ENCODE measurements around the gene PRR33. TPM values are rescaled to one million over a fixed set of nuclear protein-coding genes. Genes with fewer than 3 reads are reported as not detected.

The PRR33 gene
- total RNA-seq, 2 donors from 2014 or later, result 0.11 TPM; not detected in 1

GRCh38 chr11:1923201-1923956 lies 31.7 kb upstream of the PRR33 start:
- Mint-ChIP-seq H3K4me3 (no peak overlapping the region), H3K4me1 (peaks cover 11% of the 10 kb centered on the region), H3K27ac (no peak overlapping the region), H3K9me3 (no peaks in the 10 kb centered on the region), H3K36me3 (ENCODE audit: low read depth) (no peaks in the 10 kb centered on the region), H3K27me3 (peaks cover 6% of the 10 kb centered on the region)
- no peak for ATAC-seq (replicated peaks)

- H3K36me3 Mint-ChIP-seq (ENCODE audit: low read depth), result no peaks in the 10 kb centered on the region
- H3K9me3 Mint-ChIP-seq, result no peaks in the 10 kb centered on the region
- no peak overlapping the region for H3K4me3 Mint-ChIP-seq
- ATAC-seq (replicated peaks), result no peak
- peaks cover 11% of the 10 kb centered on the region for H3K4me1 Mint-ChIP-seq
- no peak overlapping the region for H3K27ac Mint-ChIP-seq
- peaks cover 6% of the 10 kb centered on the region for H3K27me3 Mint-ChIP-seq
These were observed 30.9 kb upstream of the PRR33 start for GRCh38 chr11:1922481-1923081.

- Mint-ChIP-seq H3K36me3 (ENCODE audit: low read depth) (no peaks in the 10 kb centered on the region), H3K9me3 (no peaks in the 10 kb centered on the region), H3K4me3 (no peak overlapping the region), H3K27me3 (peaks cover 5% of the 10 kb centered on the region), H3K4me1 (peaks cover 11% of the 10 kb centered on the region), H3K27ac (no peak overlapping the region)
- no peak for ATAC-seq (replicated peaks)
These were observed 30.0 kb upstream of the PRR33 start for GRCh38 chr11:1921574-1922141.

- no peaks in the 10 kb centered on the region for H3K9me3 Mint-ChIP-seq
- no peak overlapping the region for H3K4me3 Mint-ChIP-seq
- H3K27ac Mint-ChIP-seq, result no peak overlapping the region
- no peak for ATAC-seq (replicated peaks)
- peaks cover under 1% of the 10 kb centered on the region for H3K36me3 Mint-ChIP-seq (ENCODE audit: low read depth)
- peaks cover 11% of the 10 kb centered on the region for H3K4me1 Mint-ChIP-seq
- H3K27me3 Mint-ChIP-seq, result peaks cover 3% of the 10 kb centered on the region
These were observed 29.3 kb upstream of the PRR33 start for GRCh38 chr11:1920909-1921573.

- peaks cover 5% of the 10 kb centered on the region for H3K36me3 Mint-ChIP-seq (ENCODE audit: low read depth)
- no peak for ATAC-seq (replicated peaks)
- H3K27ac Mint-ChIP-seq, result peak overlapping the region; percentile 38
- H3K4me1 Mint-ChIP-seq, result peaks cover 18% of the 10 kb centered on the region
- no peak overlapping the region for H3K4me3 Mint-ChIP-seq
- H3K9me3 Mint-ChIP-seq, result no peaks in the 10 kb centered on the region
- H3K27me3 Mint-ChIP-seq, result peaks cover 3% of the 10 kb centered on the region
These were observed 28.6 kb upstream of the PRR33 start for GRCh38 chr11:1920128-1920908.

GRCh38 chr11:1919391-1920127 lies 27.9 kb upstream of the PRR33 start, which contains the start of gene TNNT3:
Gene TNNT3, plus strand, starts transcription at chr11:1919703. Its CDS starts 3,172 bp downstream, at chr11:1922875.
- Mint-ChIP-seq H3K9me3 (no peaks in the 10 kb centered on the region), H3K27ac (peak within 1 kb of the TSS; percentile 81), H3K36me3 (ENCODE audit: low read depth) (peaks cover 5% of the 10 kb centered on the region), H3K27me3 (peaks cover 11% of the 10 kb centered on the region), H3K4me1 (peaks cover 25% of the 10 kb centered on the region), H3K4me3 (no peak within 1 kb of the TSS)
- no peak for ATAC-seq (replicated peaks)

- Mint-ChIP-seq H3K27ac (peak overlapping the region; percentile 81), H3K4me1 (peaks cover 27% of the 10 kb centered on the region), H3K27me3 (peaks cover 15% of the 10 kb centered on the region), H3K9me3 (no peaks in the 10 kb centered on the region), H3K4me3 (no peak overlapping the region), H3K36me3 (ENCODE audit: low read depth) (peaks cover 5% of the 10 kb centered on the region)
- no peak for ATAC-seq (replicated peaks)
These were observed 27.0 kb upstream of the PRR33 start for GRCh38 chr11:1918436-1919315.

- Mint-ChIP-seq H3K27me3 (peaks cover 14% of the 10 kb centered on the region), H3K4me1 (peaks cover 23% of the 10 kb centered on the region), H3K4me3 (no peak overlapping the region), H3K9me3 (no peaks in the 10 kb centered on the region), H3K36me3 (ENCODE audit: low read depth) (peaks cover 5% of the 10 kb centered on the region), H3K27ac (peak overlapping the region; percentile 81)
- peak; percentile 31 for ATAC-seq (replicated peaks)
These were observed 26.1 kb upstream of the PRR33 start for GRCh38 chr11:1917523-1918435.

GRCh38 chr11:1916986-1917522 lies 25.4 kb upstream of the PRR33 start:
- no peaks in the 10 kb centered on the region for H3K9me3 Mint-ChIP-seq
- peaks cover 14% of the 10 kb centered on the region for H3K27me3 Mint-ChIP-seq
- peaks cover 21% of the 10 kb centered on the region for H3K4me1 Mint-ChIP-seq
- H3K4me3 Mint-ChIP-seq, result no peak overlapping the region
- no peak overlapping the region for H3K27ac Mint-ChIP-seq
- ATAC-seq (replicated peaks), result peak; percentile 42
- H3K36me3 Mint-ChIP-seq (ENCODE audit: low read depth), result peaks cover 5% of the 10 kb centered on the region

GRCh38 chr11:1916132-1916985 lies 24.7 kb upstream of the PRR33 start:
- Mint-ChIP-seq H3K27me3 (peaks cover 14% of the 10 kb centered on the region), H3K27ac (peak overlapping the region; percentile 15), H3K4me3 (no peak overlapping the region), H3K36me3 (ENCODE audit: low read depth) (peaks cover 5% of the 10 kb centered on the region), H3K9me3 (no peaks in the 10 kb centered on the region), H3K4me1 (peaks cover 21% of the 10 kb centered on the region)
- peak; percentile 63 for ATAC-seq (replicated peaks)

- Mint-ChIP-seq H3K4me1 (peaks cover 21% of the 10 kb centered on the region), H3K27ac (peak overlapping the region; percentile 15), H3K36me3 (ENCODE audit: low read depth) (peaks cover 5% of the 10 kb centered on the region), H3K9me3 (no peaks in the 10 kb centered on the region), H3K27me3 (peaks cover 14% of the 10 kb centered on the region), H3K4me3 (no peak overlapping the region)
- ATAC-seq (replicated peaks), result no peak
These were observed 24.1 kb upstream of the PRR33 start for GRCh38 chr11:1915795-1916131.

All from activated T-helper 17 cell treated with anti-CD3 and anti-CD28 coated beads, Interleukin-2, amount 50 U/mL, for 72 hours (primary cell).